NCI-H2227 (cell line): ENCODE data around the gene ARHGAP1.
"Not testable (repeated sequence)": the region's sequence is repeated elsewhere in the genome, so short reads cannot be mapped to it uniquely, and the experiment has no call there.

Experiments used
- DNase-seq: peaks from one replicate; lab custom pipeline; 2025; ENCODE audit not compliant: unreplicated experiment; lab: John Stamatoyannopoulos, UW

ARHGAP1 gene

GRCh38 chr11:46675288-46675851 lies 25.0 kb downstream of the ARHGAP1 start:
- DNase-seq: no peak

GRCh38 chr11:46674463-46675287 lies 25.7 kb downstream of the ARHGAP1 start:
- DNase-seq: no peak

- DNase-seq: no peak
Observed at GRCh38 chr11:46673713-46674462, 26.5 kb downstream of the ARHGAP1 start.

GRCh38 chr11:46672381-46672839 lies 28.0 kb downstream of the ARHGAP1 start:
- no peak for DNase-seq

GRCh38 chr11:46671958-46672315 lies 28.5 kb downstream of the ARHGAP1 start:
- DNase-seq: no peak

GRCh38 chr11:46670521-46670920 lies 29.9 kb downstream of the ARHGAP1 start:
- not testable (repeated sequence) for DNase-seq

GRCh38 chr11:46669711-46670139 lies 30.7 kb downstream of the ARHGAP1 start:
- no peak for DNase-seq

- DNase-seq: no peak
Observed at GRCh38 chr11:46668480-46669085, 31.8 kb downstream of the ARHGAP1 start.

GRCh38 chr11:46667043-46667481 lies 33.4 kb downstream of the ARHGAP1 start:
- DNase-seq: no peak

GRCh38 chr11:46666516-46666915 lies 33.9 kb downstream of the ARHGAP1 start:
- DNase-seq: no peak

GRCh38 chr11:46665356-46665755 lies 35.1 kb downstream of the ARHGAP1 start:
- no peak for DNase-seq

- DNase-seq: no peak
Observed at GRCh38 chr11:46664612-46665011, 35.8 kb downstream of the ARHGAP1 start.

- no peak for DNase-seq
Observed at GRCh38 chr11:46663277-46663940, 37.0 kb downstream of the ARHGAP1 start.

- DNase-seq: no peak
Observed at GRCh38 chr11:46662366-46662765, 38.1 kb downstream of the ARHGAP1 start.

- no peak for DNase-seq
Observed at GRCh38 chr11:46661836-46662235, 38.6 kb downstream of the ARHGAP1 start.

GRCh38 chr11:46659908-46660307 lies 40.5 kb downstream of the ARHGAP1 start:
- DNase-seq: no peak

- DNase-seq: no peak
Observed at GRCh38 chr11:46658259-46658658, 42.2 kb downstream of the ARHGAP1 start.

GRCh38 chr11:46657186-46657585 lies 43.2 kb downstream of the ARHGAP1 start:
- no peak for DNase-seq

GRCh38 chr11:46655631-46656030 lies 44.8 kb downstream of the ARHGAP1 start:
- DNase-seq: no peak

GRCh38 chr11:46649180-46649738 lies 51.2 kb downstream of the ARHGAP1 start:
- DNase-seq: no peak
